HEK293 (cell line): Measurements from ENCODE around the gene SETD3.

Source experiments
- CTCF ChIA-PET: fragments of 350-600 bp; formaldehyde crosslinking; extraction: SDS; loops from one replicate; lab custom pipeline; 2021; ENCODE audit warnings: antibody characterized with exemption; lab: Yijun Ruan, JAX
- POLR2A ChIA-PET: fragments of 300-600 bp; formaldehyde crosslinking; extraction: SDS; loops from one replicate; lab custom pipeline; 2020; ENCODE audit warnings: antibody characterized with exemption, inconsistent platforms; lab: Yijun Ruan, JAX
- H3K27ac ChIP-seq: fragments of 200-500 bp; sonication (Bioruptor generic); 2 replicates; pipeline ENCODE4 v1.5.1; 2014; ENCODE audit warnings: low read depth, low read length, control low read depth, inconsistent platforms; ENCODE audit errors: extremely low read depth
- H3K36me3 ChIP-seq, 2 experiments: fragments of 200-500 bp in 1 of 2; sonication (Bioruptor generic) in 1 of 2; 1 replicate in 1 of 2; 2 replicates in 1 of 2; pipeline ENCODE4 v1.5.1; 2014 to 2017; ENCODE audit warnings: inconsistent platforms in 2 of 2, low read length in 2 of 2; ENCODE audit not compliant: control insufficient read depth in 2 of 2, insufficient read depth in 1 of 2
- H3K4me1 ChIP-seq: fragments of 200-500 bp; sonication (Bioruptor generic); 2 replicates; pipeline ENCODE4 v1.5.1; 2014; ENCODE audit warnings: mild to moderate bottlenecking, low read length, inconsistent platforms; ENCODE audit not compliant: control insufficient read depth, insufficient read depth
- H3K4me3 ChIP-seq: 2 replicates; pipeline ENCODE4 v1.5.1; 2011; ENCODE audit warnings: low read depth, mild to moderate bottlenecking, control low read depth, low read length, moderate library complexity
- H3K9me3 ChIP-seq: fragments of 200-500 bp; sonication (Bioruptor generic); 2 replicates; pipeline ENCODE4 v1.5.1; 2014; ENCODE audit warnings: low read depth, low read length, inconsistent platforms; ENCODE audit not compliant: control insufficient read depth, insufficient read depth
- EGR2 ChIP-seq: fragments of 450-650 bp; formaldehyde crosslinking; IDR thresholded peaks from 2 replicates; pipeline ENCODE4 v1.5.1; 2016; ENCODE audit warnings: low read depth, missing biosample characterization, missing genetic modification characterization
- GLI4 ChIP-seq: fragments of 450-650 bp; formaldehyde crosslinking; IDR thresholded peaks from 2 replicates; pipeline ENCODE4 v1.5.1; 2016; ENCODE audit warnings: missing biosample characterization, missing genetic modification characterization
- KLF1 ChIP-seq: fragments of 450-650 bp; formaldehyde crosslinking; IDR thresholded peaks from 2 replicates; pipeline ENCODE4 v1.5.1; 2016; ENCODE audit warnings: missing biosample characterization, missing genetic modification characterization
- KLF10 ChIP-seq: fragments of 450-650 bp; IDR thresholded peaks from 2 replicates; pipeline ENCODE4 v1.5.1; 2018; ENCODE audit warnings: missing biosample characterization, mild to moderate bottlenecking, missing genetic modification characterization
- RBAK ChIP-seq: fragments of 450-650 bp; formaldehyde crosslinking; IDR thresholded peaks from 2 replicates; pipeline ENCODE4 v1.5.1; 2016; ENCODE audit warnings: missing biosample characterization, missing genetic modification characterization
- SALL2 ChIP-seq: fragments of 450-650 bp; formaldehyde crosslinking; IDR thresholded peaks from 2 replicates; pipeline ENCODE4 v1.5.0; 2017; ENCODE audit warnings: missing biosample characterization, mild to moderate bottlenecking, missing genetic modification characterization, borderline replicate concordance
- TSHZ1 ChIP-seq: fragments of 450-650 bp; formaldehyde crosslinking; IDR thresholded peaks from 2 replicates; pipeline ENCODE4 v1.5.1; 2016; ENCODE audit warnings: missing biosample characterization, missing genetic modification characterization, borderline replicate concordance
- ZBTB11 ChIP-seq: fragments of 450-650 bp; formaldehyde crosslinking; conservative IDR thresholded peaks from 2 replicates; pipeline ENCODE4 v1.5.1; 2016; ENCODE audit warnings: low read depth, missing biosample characterization, missing genetic modification characterization
- ZNF121 ChIP-seq: fragments of 450-650 bp; formaldehyde crosslinking; IDR thresholded peaks from 2 replicates; pipeline ENCODE4 v1.5.1; 2016; ENCODE audit warnings: missing biosample characterization, missing genetic modification characterization
- ZNF184 ChIP-seq: fragments of 450-650 bp; IDR thresholded peaks from 2 replicates; pipeline ENCODE4 v1.5.1; 2018; ENCODE audit warnings: missing biosample characterization, mild to moderate bottlenecking, missing genetic modification characterization
- ZNF248 ChIP-seq: fragments of 450-650 bp; formaldehyde crosslinking; IDR thresholded peaks from 2 replicates; pipeline ENCODE4 v1.5.1; 2017; ENCODE audit warnings: missing biosample characterization, missing genetic modification characterization
- ZNF280C ChIP-seq: fragments of 450-650 bp; formaldehyde crosslinking; IDR thresholded peaks from 2 replicates; pipeline ENCODE4 v1.5.1; 2016; ENCODE audit warnings: missing biosample characterization, missing genetic modification characterization
- ZNF473 ChIP-seq: fragments of 450-650 bp; formaldehyde crosslinking; IDR thresholded peaks from 2 replicates; pipeline ENCODE4 v1.5.1; 2017; ENCODE audit warnings: missing biosample characterization, missing genetic modification characterization
- ZNF514 ChIP-seq: fragments of 450-650 bp; formaldehyde crosslinking; IDR thresholded peaks from 2 replicates; pipeline ENCODE4 v1.5.1; 2016; ENCODE audit warnings: missing biosample characterization, missing genetic modification characterization
- ZNF548 ChIP-seq: fragments of 450-650 bp; formaldehyde crosslinking; IDR thresholded peaks from 2 replicates; pipeline ENCODE4 v1.5.1; 2016; ENCODE audit warnings: missing biosample characterization, missing genetic modification characterization
- ZNF558 ChIP-seq: fragments of 450-650 bp; formaldehyde crosslinking; IDR thresholded peaks from 2 replicates; pipeline ENCODE4 v1.5.1; 2016; ENCODE audit warnings: missing biosample characterization, missing genetic modification characterization
- ZNF658 ChIP-seq: fragments of 450-650 bp; formaldehyde crosslinking; IDR thresholded peaks from 2 replicates; pipeline ENCODE4; 2016; ENCODE audit warnings: missing biosample characterization, missing genetic modification characterization
- ZNF670 ChIP-seq: fragments of 450-650 bp; formaldehyde crosslinking; IDR thresholded peaks from 2 replicates; pipeline ENCODE4 v1.5.1; 2016; ENCODE audit warnings: missing biosample characterization, missing genetic modification characterization, low read depth
- ZNF747 ChIP-seq: fragments of 450-650 bp; formaldehyde crosslinking; IDR thresholded peaks from 2 replicates; pipeline ENCODE4 v1.5.1; 2016; ENCODE audit warnings: missing biosample characterization, missing genetic modification characterization
- ZNF776 ChIP-seq: fragments of 450-650 bp; formaldehyde crosslinking; IDR thresholded peaks from 2 replicates; pipeline ENCODE4 v1.5.0; 2017; ENCODE audit warnings: missing biosample characterization, missing genetic modification characterization, borderline replicate concordance

Gene SETD3

GRCh38 chr14:99402285-99402648, 78.4 kb downstream of the SETD3 start:
- H3K4me1 ChIP-seq = no peaks in the 10 kb centered on the region
- TF ChIP-seq ZNF280C (tag by site-specific recombination) (no peak), ZNF121 (0 out of 2 replicates have a peak, but pooled peaks have one; percentile 52), ZNF558 (tag by site-specific recombination) (no peak)
- no peak overlapping the region for H3K4me3 ChIP-seq
- H3K36me3 ChIP-seq = peaks cover 25 to 58% of the 10 kb centered on the region in 2 experiments
- no peaks in the 10 kb centered on the region for H3K9me3 ChIP-seq
- ChIA-PET CTCF (interaction anchor here (1.4 to 6.1 kb wide), 2 partner anchors 10 to 13 kb away, joined by 11 to 67 read pairs; no protein-coding TSS in a partner anchor), POLR2A (no interaction called here)
- H3K27ac ChIP-seq = no peak overlapping the region

- ChIA-PET POLR2A (no interaction called here), CTCF (interaction anchor here (1.1 to 6.1 kb wide), 3 partner anchors 10 to 14 kb away, joined by 5 to 67 read pairs (median 11); no protein-coding TSS in a partner anchor)
- Histone ChIP-seq H3K4me1 (no peaks in the 10 kb centered on the region), H3K9me3 (no peaks in the 10 kb centered on the region), H3K4me3 (no peak overlapping the region), H3K27ac (no peak overlapping the region), H3K36me3 (peaks cover 25 to 62% of the 10 kb centered on the region in 2 experiments)
- TF ChIP-seq ZNF747 (tag by site-specific recombination) (no peak), SALL2 (tag by site-specific recombination) (no peak), EGR2 (tag by site-specific recombination) (no peak), ZNF248 (no peak), ZNF658 (tag by site-specific recombination) (no peak), ZNF473 (tag by site-specific recombination) (no peak), ZNF548 (tag by site-specific recombination) (no peak), GLI4 (tag by site-specific recombination) (no peak), ZNF776 (tag by site-specific recombination) (no peak), TSHZ1 (tag by site-specific recombination) (no peak), KLF1 (no peak), RBAK (tag by site-specific recombination) (no peak), ZNF184 (tag by site-specific recombination) (no peak), ZBTB11 (tag by site-specific recombination) (no peak), ZNF670 (tag by site-specific recombination) (no peak), ZNF514 (tag by site-specific recombination) (no peak), KLF10 (tag by site-specific recombination) (no peak)
Observed at GRCh38 chr14:99401621-99402284, 78.9 kb downstream of the SETD3 start.
